Keratinocyte (primary cell): Measurements from ENCODE around the gene DENND1A. TPM values are rescaled to one million over a fixed set of nuclear protein-coding genes. Genes with fewer than 3 reads are reported as not detected.
A peak's percentile ranks its signal among the peaks of the same experiment; 100 is the strongest.
"Not testable (repeated sequence)": the region's sequence is repeated elsewhere in the genome, so short reads cannot be mapped to it uniquely, and the experiment has no call there.

Source experiments
- DNase-seq: peaks from one replicate; pipeline ENCODE4 v3.0.0-alpha.2; 2011; ENCODE audit warnings: low read depth, missing footprints, low spot score
- FAIRE-seq: peaks from 2 replicates; lab custom pipeline; 2011; peaks lifted over from hg19 to GRCh38; lab: Jason Lieb, UNC
- H2AFZ ChIP-seq: 2 replicates; pipeline ENCODE4 v1.6.0; 2012; ENCODE audit warnings: low read length, control low read depth, inconsistent platforms; ENCODE audit not compliant: control insufficient read depth
- H3K27ac ChIP-seq: 2 replicates; pipeline ENCODE4 v1.5.1; 2011; ENCODE audit warnings: low read length; ENCODE audit not compliant: control insufficient read depth, insufficient read depth
- H3K27me3 ChIP-seq: 3 replicates; pipeline ENCODE4 v1.6.0; 2011; ENCODE audit warnings: low read length; ENCODE audit not compliant: control insufficient read depth, insufficient read depth; ENCODE audit errors: extremely low read depth
- H3K36me3 ChIP-seq, 2 experiments: 2 replicates in 1 of 2; 3 replicates in 1 of 2; pipeline ENCODE4 v1.5.1; 2011; ENCODE audit warnings: low read length in 2 of 2, mild to moderate bottlenecking in 1 of 2; ENCODE audit not compliant: control insufficient read depth in 2 of 2, insufficient read depth in 2 of 2; ENCODE audit errors: extremely low read depth in 1 of 2
- H3K4me1 ChIP-seq: 3 replicates; pipeline ENCODE4 v1.5.1; 2011; ENCODE audit warnings: low read length; ENCODE audit not compliant: control insufficient read depth, insufficient read depth; ENCODE audit errors: extremely low read depth
- H3K4me2 ChIP-seq: 3 replicates; pipeline ENCODE4 v1.6.0; 2011; ENCODE audit warnings: low read depth, low read length; ENCODE audit not compliant: control insufficient read depth, insufficient read depth; ENCODE audit errors: extremely low read depth
- H3K4me3 ChIP-seq, 3 experiments: fragments of 200-600 bp in 1 of 3; sonication (generic) in 1 of 3; 2 replicates in 2 of 3; 3 replicates in 1 of 3; pipeline ENCODE4 v1.5.1; 2011 to 2016; ENCODE audit warnings: low read length in 3 of 3, mild to moderate bottlenecking in 3 of 3, control low read depth in 2 of 3, inconsistent platforms in 1 of 3, low read depth in 1 of 3, mixed read lengths in 1 of 3, mixed run types in 1 of 3, moderate library complexity in 1 of 3; ENCODE audit not compliant: control insufficient read depth in 2 of 3, insufficient read depth in 2 of 3; ENCODE audit errors: extremely low read depth in 1 of 3
- H3K79me2 ChIP-seq: 2 replicates; pipeline ENCODE4 v1.6.0; 2012; ENCODE audit warnings: low read length; ENCODE audit not compliant: control insufficient read depth, insufficient read depth
- H3K9ac ChIP-seq: 3 replicates; pipeline ENCODE4 v1.6.0; 2011; ENCODE audit warnings: low read length; ENCODE audit not compliant: control insufficient read depth, insufficient read depth; ENCODE audit errors: extremely low read depth
- H3K9me1 ChIP-seq: 3 replicates; pipeline ENCODE4 v1.6.0; 2011; ENCODE audit warnings: low read length; ENCODE audit not compliant: control insufficient read depth, insufficient read depth; ENCODE audit errors: extremely low read depth
- H3K9me3 ChIP-seq: 2 replicates; pipeline ENCODE4 v1.5.1; 2012; ENCODE audit warnings: low read depth, low read length; ENCODE audit not compliant: control insufficient read depth
- H4K20me1 ChIP-seq: 3 replicates; pipeline ENCODE4 v1.6.0; 2011; ENCODE audit warnings: low read length; ENCODE audit not compliant: control insufficient read depth, insufficient read depth; ENCODE audit errors: extremely low read depth
- CTCF ChIP-seq, 3 experiments: IDR thresholded peaks in 1 of 3; conservative IDR thresholded peaks in 1 of 3; optimal IDR thresholded peaks in 1 of 3; 2 replicates in 2 of 3; 3 replicates in 1 of 3; pipeline versions ENCODE3 to v1.5.1; 2011; ENCODE audit warnings: low read length in 3 of 3, mild to moderate bottlenecking in 3 of 3, moderate library complexity in 2 of 3, control low read depth in 1 of 3, inconsistent platforms in 1 of 3; ENCODE audit not compliant: insufficient read depth in 2 of 3; ENCODE audit errors: extremely low read depth in 1 of 3
- EZH2 ChIP-seq: IDR thresholded peaks from one replicate; pipeline ENCODE4 v1.6.1; 2012; ENCODE audit warnings: inconsistent platforms, mild to moderate bottlenecking, low read length, moderate library complexity
- dilution Hi-C: fragments of 300-500 bp; cut with MboI; formaldehyde crosslinking; loops from one replicate; pipeline ENCODE4 v1.7.0; 2020; ENCODE audit warnings: low sequenced_read_pairs; ENCODE audit not compliant: extremely low pct_ligation_motif_present
- polyA plus RNA-seq, 5 experiments: library from polyadenylated mRNA; depleted of rRNA in 3 of 5; stranded (reverse) in 3 of 5; stranded (forward) in 1 of 5; unstranded in 1 of 5; fragments of >200 nt; gene quantifications; 1 replicate in 1 of 5; 2 replicates in 3 of 5; 3 replicates in 1 of 5; pipeline versions ENCODE4 v1.2.1 to v1.2.3, GENCODE V29; 2011 to 2012; ENCODE audit warnings: missing spikeins in 2 of 5, low read depth in 1 of 5, low replicate concordance in 1 of 5

The DENND1A gene
- polyA plus RNA-seq, 1 donor (not counting 4 experiments of a cell fraction or from before 2014, with no cell fraction given): 13.0 TPM

- no peaks in the 10 kb centered on the region for H4K20me1 ChIP-seq
- peak overlapping the region; percentile 37 for H3K4me2 ChIP-seq
- TF ChIP-seq CTCF (optimal IDR thresholded peaks at IDR 0.05 in 1 of 3, IDR thresholded peaks at IDR 0.05 in 1 of 3, conservative IDR thresholded peaks at IDR 0.05 in 1 of 3; ENCODE audit: extremely low read depth in 1 of 3, insufficient read depth in 2 of 3, low read length in 3 of 3) (no peak), EZH2 (no peak)
- H3K9ac ChIP-seq: no peak overlapping the region
- H3K9me1 ChIP-seq: no peaks in the 10 kb centered on the region
- no peak for DNase-seq
- no peaks in the 10 kb centered on the region for H3K9me3 ChIP-seq
- no peak for FAIRE-seq
- no peaks in the 10 kb centered on the region for H3K4me1 ChIP-seq
- no peaks in the 10 kb centered on the region for H3K36me3 ChIP-seq
- H3K27me3 ChIP-seq: peaks cover 4% of the 10 kb centered on the region
- no peak overlapping the region for H3K4me3 ChIP-seq
- H3K27ac ChIP-seq: no peak overlapping the region
- H2AFZ ChIP-seq: peak overlapping the region; percentile 42
- H3K79me2 ChIP-seq: no peaks in the 10 kb centered on the region
- dilution Hi-C loops: no loop called here
Observed at GRCh38 chr9:123946101-123946821, 16.3 kb upstream of the DENND1A start.

GRCh38 chr9:123945532-123945931 is 15.6 kb upstream of the DENND1A start:
- FAIRE-seq (no peak), DNase-seq (no peak)
- Histone ChIP-seq H3K9ac (no peak overlapping the region), H3K9me3 (no peaks in the 10 kb centered on the region), H3K36me3 (no peaks in the 10 kb centered on the region), H3K4me1 (no peaks in the 10 kb centered on the region), H3K27me3 (peaks cover 7% of the 10 kb centered on the region), H3K9me1 (no peaks in the 10 kb centered on the region), H3K27ac (no peak overlapping the region), H3K4me2 (peak overlapping the region; percentile 37), H4K20me1 (no peaks in the 10 kb centered on the region), H2AFZ (peak overlapping the region; percentile 42), H3K4me3 (no peak overlapping the region), H3K79me2 (no peaks in the 10 kb centered on the region)
- no peak for TF ChIP-seq EZH2
- dilution Hi-C loops: no loop called here

GRCh38 chr9:123944464-123944863 is 14.5 kb upstream of the DENND1A start:
- H3K9ac ChIP-seq, H3K4me1 ChIP-seq, DNase-seq, FAIRE-seq, H3K27me3 ChIP-seq, H3K79me2 ChIP-seq, H2AFZ ChIP-seq, H3K4me3 ChIP-seq, H4K20me1 ChIP-seq, dilution Hi-C loops, H3K9me3 ChIP-seq, H3K4me2 ChIP-seq, H3K27ac ChIP-seq, H3K9me1 ChIP-seq, H3K36me3 ChIP-seq: not testable (repeated sequence)
